ENCODE results near the gene STK38L.

- TF ChIP-seq PML (IDR thresholded peaks at IDR 0.05; ENCODE audit: low read length) (no peak), CTCF (IDR thresholded peaks at IDR 0.05 in 2 of 3, conservative IDR thresholded peaks at IDR 0.05 in 1 of 3; ENCODE audit: control insufficient read depth in 2 of 3, extremely low read depth in 1 of 3, insufficient read depth in 1 of 3, low read depth in 3 of 3, low read length in 3 of 3) (no peak)
Measured at GRCh38 chr12:27367078-27367477, 123.0 kb downstream of the STK38L start.

All from GM12878 (cell line).